ENCODE data around the gene UGT1A9. TPM values are rescaled to one million over a fixed set of nuclear protein-coding genes. Genes with fewer than 3 reads are reported as not detected.

Gene UGT1A9
- polyA plus RNA-seq, 1 of the 3 experiments (the other 2 are of a cell fraction) = not detected

GRCh38 chr2:233676046-233676445, 4.3 kb downstream of the UGT1A9 start:
- Histone ChIP-seq H3F3A (replicated peaks; ENCODE audit: insufficient read depth) (no peaks in the 10 kb centered on the region), H3K9me3 (no peaks in the 10 kb centered on the region), H3K9ac (no peak overlapping the region), H3K4me1 (ENCODE audit: control insufficient read depth in 1 of 2, insufficient read depth in 2 of 2, low read depth in 1 of 2, low read length in 1 of 2) (no peaks in the 10 kb centered on the region), H3K27ac (ENCODE audit: low read depth in 2 of 2, low read length in 1 of 2) (no peak overlapping the region), H4K20me1 (ENCODE audit: insufficient read depth) (no peaks in the 10 kb centered on the region), H3K79me2 (ENCODE audit: insufficient read depth) (no peaks in the 10 kb centered on the region), H3K9me2 (no peaks in the 10 kb centered on the region), H3K4me3 (ENCODE audit: low read depth in 2 of 2, low read length in 1 of 2) (no peak overlapping the region), H3K27me3 (ENCODE audit: insufficient read depth) (no peaks in the 10 kb centered on the region), H3K36me3 (replicated peaks in 1 of 2; ENCODE audit: control insufficient read depth in 1 of 2, insufficient read depth in 2 of 2, low read length in 1 of 2) (no peaks in the 10 kb centered on the region), H3K4me2 (no peak overlapping the region), H2AFZ (ENCODE audit: low read depth) (no peak overlapping the region)
- ChIA-PET CTCF (no interaction called here), POLR2A (no interaction called here)
- 13% methylated on average over 2 of the region's 2 CpGs for WGBS (ENCODE audit: low lambda C conversion rate)
- no peak for DNase-seq
- TF ChIP-seq SMC3 (IDR thresholded peaks at IDR 0.05; ENCODE audit: low read depth, low read length) (no peak), EP300 (IDR thresholded peaks at IDR 0.05; ENCODE audit: borderline replicate concordance in 1 of 2, low read depth in 1 of 2, low read length in 1 of 2) (no peak), USF2 (IDR thresholded peaks at IDR 0.05; ENCODE audit: borderline replicate concordance, low read depth, low read length) (no peak), CTCF (IDR thresholded peaks at IDR 0.05) (no peak), IRF3 (IDR thresholded peaks at IDR 0.05; ENCODE audit: low read depth, low read length) (no peak), RXRA (IDR thresholded peaks at IDR 0.05; ENCODE audit: borderline replicate concordance, low read depth) (no peak), YY1 (IDR thresholded peaks at IDR 0.05; ENCODE audit: low read depth) (no peak), NRF1 (IDR thresholded peaks at IDR 0.05; ENCODE audit: low read depth, low read length) (no peak), GATA2 (CRISPR knock-in tag; IDR thresholded peaks at IDR 0.05) (no peak), REST (IDR thresholded peaks at IDR 0.05; ENCODE audit: low read depth, low read length) (no peak), ELF1 (IDR thresholded peaks at IDR 0.05) (no peak), EZH2phosphoT487 (IDR thresholded peaks at IDR 0.05; ENCODE audit: borderline replicate concordance, low read depth) (no peak), RFX5 (IDR thresholded peaks at IDR 0.05; ENCODE audit: low read length) (no peak), POLR2AphosphoS5 (IDR thresholded peaks at IDR 0.05; ENCODE audit: low read depth, low read length) (no peak), MXI1 (IDR thresholded peaks at IDR 0.05; ENCODE audit: low read depth, low read length) (no peak), MEF2A (IDR thresholded peaks at IDR 0.05; ENCODE audit: borderline replicate concordance, low read depth) (no peak), TEAD4 (IDR thresholded peaks at IDR 0.05; ENCODE audit: borderline replicate concordance, insufficient read depth) (no peak), NFIC (IDR thresholded peaks at IDR 0.05; ENCODE audit: borderline replicate concordance) (no peak)
